Subcutaneous abdominal adipose tissue (tissue), 5 donors: ENCODE results near the gene MED19.

Experiments
- H3K27ac ChIP-seq: one replicate; pipeline ENCODE4 v1.7.0; 2013; ENCODE audit warnings: low read depth, mild to moderate bottlenecking, inconsistent platforms, low read length, moderate library complexity
- H3K27me3 ChIP-seq, 5 donors: one replicate each; pipeline ENCODE4 v1.7.0; 2013; ENCODE audit warnings: low read length in 5 of 5, inconsistent platforms in 1 of 5; ENCODE audit not compliant: control insufficient read depth in 5 of 5, insufficient read depth in 4 of 5
- H3K36me3 ChIP-seq, 5 donors: one replicate each; pipeline ENCODE4 v1.7.0; 2013; ENCODE audit warnings: low read length in 5 of 5; ENCODE audit not compliant: control insufficient read depth in 5 of 5, insufficient read depth in 5 of 5
- H3K4me1 ChIP-seq, 5 donors: one replicate each; pipeline ENCODE4 v1.7.0; 2013; ENCODE audit warnings: low read length in 5 of 5, mild to moderate bottlenecking in 3 of 5, moderate library complexity in 1 of 5; ENCODE audit not compliant: control insufficient read depth in 5 of 5, insufficient read depth in 5 of 5
- H3K4me3 ChIP-seq, 5 donors: one replicate each; pipeline ENCODE4 v1.7.0; 2013; ENCODE audit warnings: low read length in 5 of 5, low read depth in 1 of 5
- H3K9ac ChIP-seq, 5 donors: one replicate each; pipeline ENCODE4 v1.7.0; 2013; ENCODE audit warnings: low read length in 5 of 5, mild to moderate bottlenecking in 4 of 5, moderate library complexity in 3 of 5
- H3K9me3 ChIP-seq, 5 donors: one replicate each; pipeline ENCODE4 v1.7.0; 2013; ENCODE audit warnings: low read length in 5 of 5; ENCODE audit not compliant: control insufficient read depth in 5 of 5
- donor health status: healthy.
- donor health status: healthy.
- donor health status: healthy.
- donor health status: healthy.
- donor health status: healthy.

MED19 gene

GRCh38 chr11:57658023-57658361, 54.0 kb downstream of the MED19 start:
- no peaks in the 10 kb centered on the region for H3K27me3 ChIP-seq
- H3K9ac ChIP-seq = peak overlapping the region; percentile 50 to 93 (median 87)
- peak overlapping the region; percentile 88 to 97 (median 91) for H3K4me3 ChIP-seq
- H3K9me3 ChIP-seq = no peaks in the 10 kb centered on the region
- H3K4me1 ChIP-seq = peaks cover 4 to 19% (median 17%) of the 10 kb centered on the region in 5 donors
- peaks cover 7 to 36% (median 27%) of the 10 kb centered on the region in 5 donors for H3K36me3 ChIP-seq
- peak overlapping the region; percentile 86 for H3K27ac ChIP-seq

- peak within 1 kb of the TSS; percentile 50 to 93 (median 87) for H3K9ac ChIP-seq
- peak within 1 kb of the TSS; percentile 86 for H3K27ac ChIP-seq
- H3K27me3 ChIP-seq = no peaks in the 10 kb centered on the region
Observed at GRCh38 chr11:57657194-57658022, 54.6 kb downstream of the MED19 start, which contains the start of gene CLP1. Gene CLP1, plus strand, starts transcription at chr11:57657762. Its CDS starts 1,715 bp downstream, at chr11:57659477.

GRCh38 chr11:57656885-57657193, 55.2 kb downstream of the MED19 start:
- Histone ChIP-seq H3K9me3 (no peaks in the 10 kb centered on the region), H3K4me3 (peak overlapping the region; percentile 72 to 97 (median 90)), H3K36me3 (peaks cover 7 to 26% (median 22%) of the 10 kb centered on the region in 5 donors), H3K9ac (peak overlapping the region in 4 of 5 donors; percentile 57 to 85 (median 74)), H3K27me3 (no peaks in the 10 kb centered on the region), H3K4me1 (peaks cover 4 to 24% (median 20%) of the 10 kb centered on the region in 5 donors), H3K27ac (peak overlapping the region; percentile 86)

More at GRCh38 chr11:57657194-57658022, 54.6 kb downstream of the MED19 start, which contains the start of gene CLP1:
- Histone ChIP-seq H3K4me3 (peak within 1 kb of the TSS; percentile 88 to 97 (median 91)), H3K4me1 (peaks cover 4 to 24% (median 20%) of the 10 kb centered on the region in 5 donors), H3K9me3 (no peaks in the 10 kb centered on the region), H3K36me3 (peaks cover 7 to 32% (median 26%) of the 10 kb centered on the region in 5 donors)
